ENCODE results near the gene OSM.

GRCh38 chr22:30239488-30240405 lies 26.9 kb downstream of the OSM start:
- TF ChIP-seq HDGF (IDR thresholded peaks at IDR 0.05; ENCODE audit: borderline replicate concordance) = no peak
- no peak for TF ChIP-seq SUZ12 (IDR thresholded peaks at IDR 0.05)
- no peak for TF ChIP-seq SP1 (IDR thresholded peaks at IDR 0.05)
- TF ChIP-seq L3MBTL2 (conservative IDR thresholded peaks at IDR 0.05) = no peak
- no peak for TF ChIP-seq BHLHE40 (IDR thresholded peaks at IDR 0.05; ENCODE audit: borderline replicate concordance)
- no peak for TF ChIP-seq TARDBP (IDR thresholded peaks at IDR 0.05)
- TF ChIP-seq FOXA1 (IDR thresholded peaks at IDR 0.05) = no peak
- TF ChIP-seq ELF4 (IDR thresholded peaks at IDR 0.05) = no peak
- no peak for TF ChIP-seq PKNOX1 (IDR thresholded peaks at IDR 0.05)
- no peak for TF ChIP-seq ARNT (IDR thresholded peaks at IDR 0.05)
- no peak for TF ChIP-seq LEF1 (IDR thresholded peaks at IDR 0.05; ENCODE audit: borderline replicate concordance)
- no peak for TF ChIP-seq ZNF384 (IDR thresholded peaks at IDR 0.05)
- TF ChIP-seq NFRKB (IDR thresholded peaks at IDR 0.05) = no peak
- no peak for TF ChIP-seq CTBP1 (IDR thresholded peaks at IDR 0.05; ENCODE audit: borderline replicate concordance)

All from HEK293T (cell line).